ENCODE results near the gene CCNY. TPM values are rescaled to one million over a fixed set of nuclear protein-coding genes. Genes with fewer than 3 reads are reported as not detected.

CCNY gene
- total RNA-seq, 1 experiment from 2014 or later = 62.2 TPM

DNA sequence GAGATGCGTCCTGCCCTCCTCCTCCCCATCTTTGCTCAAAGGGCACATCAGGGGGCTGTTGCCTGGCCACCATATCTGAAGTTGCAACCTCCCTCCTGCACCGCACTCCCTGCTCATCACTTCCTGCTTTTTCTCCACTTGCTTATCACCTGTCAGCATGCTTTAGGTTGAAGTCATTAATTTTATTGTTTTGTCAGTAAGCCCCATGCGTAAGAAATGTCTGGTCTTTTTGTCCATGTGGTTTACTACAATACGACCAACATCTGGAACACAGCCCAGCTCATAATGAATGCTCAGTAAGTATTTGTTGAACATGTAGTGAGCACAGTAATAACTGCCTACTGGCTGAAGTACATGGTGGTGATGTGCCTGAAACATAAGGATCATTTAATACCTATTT lies 197.3 kb downstream of the CCNY start:
- no peaks in the 10 kb centered on the region for H3K4me1 ChIP-seq (ENCODE audit: control insufficient read depth in 1 of 2, insufficient read depth in 2 of 2, low read length in 2 of 2)
- no peaks in the 10 kb centered on the region for H3K9me3 ChIP-seq (ENCODE audit: control insufficient read depth in 1 of 2, insufficient read depth in 1 of 2, low read depth in 1 of 2, low read length in 2 of 2)
- peaks cover 2 to 22% of the 10 kb centered on the region in 2 experiments; a peak in 2 of 4 replicates for H3K36me3 ChIP-seq (ENCODE audit: control insufficient read depth in 1 of 2, insufficient read depth in 2 of 2, low read length in 2 of 2)
- BruUV-seq (replicated peaks) = no TSS peak
- ChIA-PET CTCF (no interaction called here), RAD21 (ENCODE audit: low non-redundant PET in 1 of 2, low total read pairs in 2 of 2, uncharacterized antibody in 2 of 2, unreplicated experiment in 2 of 2) (no interaction called here), POLR2A (no interaction called here)
- no peaks in the 10 kb centered on the region for H3K79me2 ChIP-seq (ENCODE audit: insufficient read depth, low read length)
- DNase-seq (ENCODE audit: low read depth, low spot score) (no peak), ATAC-seq (no peak)
- H4K20me1 ChIP-seq (ENCODE audit: insufficient read depth) = no peaks in the 10 kb centered on the region
- no peaks in the 10 kb centered on the region for H3K9me2 ChIP-seq (ENCODE audit: insufficient read depth)
- TF ChIP-seq TCF7L2 (IDR thresholded peaks at IDR 0.05; ENCODE audit: borderline replicate concordance, extremely low read depth, insufficient read depth, insufficient read length) (no peak), CBX3 (IDR thresholded peaks at IDR 0.05; ENCODE audit: low read depth) (no peak), ZFX (IDR thresholded peaks at IDR 0.05) (no peak), FOSL1 (IDR thresholded peaks at IDR 0.05; ENCODE audit: low read depth) (no peak), CTCF (IDR thresholded peaks at IDR 0.05 in 2 of 3, conservative IDR thresholded peaks at IDR 0.05 in 1 of 3; ENCODE audit: borderline replicate concordance in 1 of 3, insufficient read depth in 1 of 3, low read depth in 2 of 3, low read length in 2 of 3) (no peak), ZNF274 (IDR thresholded peaks at IDR 0.05; ENCODE audit: low read depth, low read length) (no peak), SRF (IDR thresholded peaks at IDR 0.05; ENCODE audit: low read depth) (no peak)
- H3K27ac ChIP-seq (ENCODE audit: low read depth, low read length) = no peak overlapping the region
- no peak overlapping the region for H3K4me3 ChIP-seq (replicated peaks in 1 of 2; ENCODE audit: low read depth in 1 of 2, low read length in 2 of 2)
- no peak overlapping the region for H2AFZ ChIP-seq (ENCODE audit: low read depth, low read length, poor library complexity, severe bottlenecking)
- H3K4me2 ChIP-seq (ENCODE audit: low read length) = no peak overlapping the region
- no peaks in the 10 kb centered on the region for H3K27me3 ChIP-seq (ENCODE audit: insufficient read depth, low read length)
- no peak overlapping the region for H3K9ac ChIP-seq (ENCODE audit: low read length)
- intact Hi-C loops (cut with micrococcal nuclease) = no loop called here

GRCh38 chr10:35535136-35535535 lies 198.8 kb downstream of the CCNY start:
- Histone ChIP-seq H3K4me3 (replicated peaks in 1 of 2; ENCODE audit: low read depth in 1 of 2, low read length in 2 of 2) (no peak overlapping the region), H3K79me2 (ENCODE audit: insufficient read depth, low read length) (no peaks in the 10 kb centered on the region), H2AFZ (ENCODE audit: low read depth, low read length, poor library complexity, severe bottlenecking) (no peak overlapping the region), H3K9ac (ENCODE audit: low read length) (no peak overlapping the region), H3K36me3 (ENCODE audit: control insufficient read depth in 1 of 2, insufficient read depth in 2 of 2, low read length in 2 of 2) (peaks cover 2 to 20% of the 10 kb centered on the region in 2 experiments; a peak in 2 of 4 replicates), H3K4me2 (ENCODE audit: low read length) (no peak overlapping the region), H3K27me3 (ENCODE audit: insufficient read depth, low read length) (no peaks in the 10 kb centered on the region), H3K27ac (ENCODE audit: low read depth, low read length) (no peak overlapping the region), H3K4me1 (ENCODE audit: control insufficient read depth in 1 of 2, insufficient read depth in 2 of 2, low read length in 2 of 2) (no peaks in the 10 kb centered on the region), H3K9me2 (ENCODE audit: insufficient read depth) (no peaks in the 10 kb centered on the region), H3K9me3 (ENCODE audit: control insufficient read depth in 1 of 2, insufficient read depth in 1 of 2, low read depth in 1 of 2, low read length in 2 of 2) (no peaks in the 10 kb centered on the region), H4K20me1 (ENCODE audit: insufficient read depth) (no peaks in the 10 kb centered on the region)
- ChIA-PET CTCF (no interaction called here), POLR2A (no interaction called here), RAD21 (ENCODE audit: low non-redundant PET in 1 of 2, low total read pairs in 2 of 2, uncharacterized antibody in 2 of 2, unreplicated experiment in 2 of 2) (no interaction called here)
- no peak for DNase-seq (ENCODE audit: low read depth, low spot score)
- intact Hi-C loops (cut with micrococcal nuclease) = no loop called here
- ATAC-seq = no peak
- no TSS peak for BruUV-seq (replicated peaks)
- TF ChIP-seq FOSL1 (IDR thresholded peaks at IDR 0.05; ENCODE audit: low read depth) = no peak
- no peak for TF ChIP-seq ZNF274 (IDR thresholded peaks at IDR 0.05; ENCODE audit: low read depth, low read length)
- TF ChIP-seq CEBPB (IDR thresholded peaks at IDR 0.05; ENCODE audit: low read depth) = no peak
- no peak for TF ChIP-seq EGR1 (IDR thresholded peaks at IDR 0.05; ENCODE audit: low read depth)
- no peak for TF ChIP-seq JUND (IDR thresholded peaks at IDR 0.05)
- TF ChIP-seq, protein P1, sequence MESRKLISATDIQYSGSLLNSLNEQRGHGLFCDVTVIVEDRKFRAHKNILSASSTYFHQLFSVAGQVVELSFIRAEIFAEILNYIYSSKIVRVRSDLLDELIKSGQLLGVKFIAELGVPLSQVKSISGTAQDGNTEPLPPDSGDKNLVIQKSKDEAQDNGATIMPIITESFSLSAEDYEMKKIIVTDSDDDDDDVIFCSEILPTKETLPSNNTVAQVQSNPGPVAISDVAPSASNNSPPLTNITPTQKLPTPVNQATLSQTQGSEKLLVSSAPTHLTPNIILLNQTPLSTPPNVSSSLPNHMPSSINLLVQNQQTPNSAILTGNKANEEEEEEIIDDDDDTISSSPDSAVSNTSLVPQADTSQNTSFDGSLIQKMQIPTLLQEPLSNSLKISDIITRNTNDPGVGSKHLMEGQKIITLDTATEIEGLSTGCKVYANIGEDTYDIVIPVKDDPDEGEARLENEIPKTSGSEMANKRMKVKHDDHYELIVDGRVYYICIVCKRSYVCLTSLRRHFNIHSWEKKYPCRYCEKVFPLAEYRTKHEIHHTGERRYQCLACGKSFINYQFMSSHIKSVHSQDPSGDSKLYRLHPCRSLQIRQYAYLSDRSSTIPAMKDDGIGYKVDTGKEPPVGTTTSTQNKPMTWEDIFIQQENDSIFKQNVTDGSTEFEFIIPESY (IDR thresholded peaks at IDR 0.05; ENCODE audit: extremely low read depth, insufficient replicate concordance, low read length) = no peak
- no peak for TF ChIP-seq ZFX (IDR thresholded peaks at IDR 0.05)
- TF ChIP-seq YY1 (IDR thresholded peaks at IDR 0.05; ENCODE audit: extremely low read depth, insufficient replicate concordance, low read depth, low read length) = no peak
- TF ChIP-seq, protein P2, sequence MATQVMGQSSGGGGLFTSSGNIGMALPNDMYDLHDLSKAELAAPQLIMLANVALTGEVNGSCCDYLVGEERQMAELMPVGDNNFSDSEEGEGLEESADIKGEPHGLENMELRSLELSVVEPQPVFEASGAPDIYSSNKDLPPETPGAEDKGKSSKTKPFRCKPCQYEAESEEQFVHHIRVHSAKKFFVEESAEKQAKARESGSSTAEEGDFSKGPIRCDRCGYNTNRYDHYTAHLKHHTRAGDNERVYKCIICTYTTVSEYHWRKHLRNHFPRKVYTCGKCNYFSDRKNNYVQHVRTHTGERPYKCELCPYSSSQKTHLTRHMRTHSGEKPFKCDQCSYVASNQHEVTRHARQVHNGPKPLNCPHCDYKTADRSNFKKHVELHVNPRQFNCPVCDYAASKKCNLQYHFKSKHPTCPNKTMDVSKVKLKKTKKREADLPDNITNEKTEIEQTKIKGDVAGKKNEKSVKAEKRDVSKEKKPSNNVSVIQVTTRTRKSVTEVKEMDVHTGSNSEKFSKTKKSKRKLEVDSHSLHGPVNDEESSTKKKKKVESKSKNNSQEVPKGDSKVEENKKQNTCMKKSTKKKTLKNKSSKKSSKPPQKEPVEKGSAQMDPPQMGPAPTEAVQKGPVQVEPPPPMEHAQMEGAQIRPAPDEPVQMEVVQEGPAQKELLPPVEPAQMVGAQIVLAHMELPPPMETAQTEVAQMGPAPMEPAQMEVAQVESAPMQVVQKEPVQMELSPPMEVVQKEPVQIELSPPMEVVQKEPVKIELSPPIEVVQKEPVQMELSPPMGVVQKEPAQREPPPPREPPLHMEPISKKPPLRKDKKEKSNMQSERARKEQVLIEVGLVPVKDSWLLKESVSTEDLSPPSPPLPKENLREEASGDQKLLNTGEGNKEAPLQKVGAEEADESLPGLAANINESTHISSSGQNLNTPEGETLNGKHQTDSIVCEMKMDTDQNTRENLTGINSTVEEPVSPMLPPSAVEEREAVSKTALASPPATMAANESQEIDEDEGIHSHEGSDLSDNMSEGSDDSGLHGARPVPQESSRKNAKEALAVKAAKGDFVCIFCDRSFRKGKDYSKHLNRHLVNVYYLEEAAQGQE (IDR thresholded peaks at IDR 0.05; ENCODE audit: low read depth) = no peak
- no peak for TF ChIP-seq CBX3 (IDR thresholded peaks at IDR 0.05; ENCODE audit: low read depth)

All from HCT116 (cell line).